RWPE2 (cell line): Measurements from ENCODE around the gene SKIC3.

Source experiments
- ATAC-seq: fragments of 200-7000 bp; cut with Tn5 transposase; 3 replicates; pipeline ENCODE4 v1.9.1; 2021; ENCODE audit warnings: low read depth
- DNase-seq: peaks from one replicate; pipeline ENCODE4 v3.0.0-alpha.2; 2020; ENCODE audit warnings: low spot score
- H3K27ac ChIP-seq: fragments of 450-650 bp; 2 replicates; pipeline ENCODE4 v1.5.1; 2017; ENCODE audit warnings: mild to moderate bottlenecking; ENCODE audit not compliant: poor library complexity, severe bottlenecking
- H3K27me3 ChIP-seq: fragments of 250-450 bp; sonication (Bioruptor Pico); 2 replicates; pipeline ENCODE4 v1.5.1; 2021; ENCODE audit warnings: mild to moderate bottlenecking, moderate library complexity; ENCODE audit not compliant: insufficient read depth, poor library complexity, severe bottlenecking
- H3K36me3 ChIP-seq: fragments of 250-450 bp; sonication (Bioruptor Pico); 2 replicates; pipeline ENCODE4 v1.5.1; 2020; ENCODE audit warnings: low read depth, mild to moderate bottlenecking, moderate library complexity
- H3K4me1 ChIP-seq: fragments of 250-450 bp; sonication (Bioruptor Pico); 2 replicates; pipeline ENCODE4 v1.5.1; 2021; ENCODE audit warnings: mild to moderate bottlenecking, moderate library complexity; ENCODE audit not compliant: insufficient read depth, poor library complexity, severe bottlenecking
- H3K4me3 ChIP-seq: fragments of 250-450 bp; sonication (Bioruptor Pico); 2 replicates; pipeline ENCODE4 v1.5.1; 2021; ENCODE audit warnings: mild to moderate bottlenecking, moderate library complexity; ENCODE audit not compliant: severe bottlenecking
- H3K9me3 ChIP-seq: fragments of 250-450 bp; sonication (Bioruptor Pico); 2 replicates; pipeline ENCODE4 v1.5.1; 2021; ENCODE audit warnings: mild to moderate bottlenecking, moderate library complexity; ENCODE audit not compliant: severe bottlenecking
- CTCF ChIP-seq: fragments of 450-650 bp; IDR thresholded peaks from one replicate; pipeline ENCODE4 v1.5.1; 2017; ENCODE audit warnings: mild to moderate bottlenecking, moderate library complexity; ENCODE audit not compliant: poor library complexity, severe bottlenecking

Gene SKIC3

DNA sequence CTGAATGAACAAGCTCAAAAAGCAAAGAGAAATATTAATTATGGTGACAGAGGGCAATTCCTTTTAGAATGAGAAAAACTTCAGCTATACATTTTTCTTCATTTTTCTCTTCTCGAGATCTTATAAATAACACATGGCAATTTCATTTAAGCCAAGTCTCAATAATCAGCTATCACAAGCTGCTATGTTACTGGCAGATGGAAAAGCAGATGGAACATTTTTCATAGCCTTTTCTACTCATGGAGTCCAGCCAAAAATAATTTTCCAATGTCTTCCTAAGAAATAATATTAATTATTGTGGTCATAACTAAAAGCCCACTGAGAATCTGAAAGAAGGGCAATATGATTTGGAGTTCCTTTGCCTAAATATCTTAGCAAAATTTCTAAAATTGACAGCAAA is 35.6 kb downstream of the SKIC3 start:
- H3K27ac ChIP-seq, result no peak overlapping the region
- no peaks in the 10 kb centered on the region for H3K9me3 ChIP-seq
- no peaks in the 10 kb centered on the region for H3K27me3 ChIP-seq
- H3K4me1 ChIP-seq, result no peaks in the 10 kb centered on the region
- no peak for DNase-seq
- no peak overlapping the region for H3K4me3 ChIP-seq
- TF ChIP-seq CTCF, result no peak
- no peak for ATAC-seq
- peaks cover 100% of the 10 kb centered on the region for H3K36me3 ChIP-seq

DNA sequence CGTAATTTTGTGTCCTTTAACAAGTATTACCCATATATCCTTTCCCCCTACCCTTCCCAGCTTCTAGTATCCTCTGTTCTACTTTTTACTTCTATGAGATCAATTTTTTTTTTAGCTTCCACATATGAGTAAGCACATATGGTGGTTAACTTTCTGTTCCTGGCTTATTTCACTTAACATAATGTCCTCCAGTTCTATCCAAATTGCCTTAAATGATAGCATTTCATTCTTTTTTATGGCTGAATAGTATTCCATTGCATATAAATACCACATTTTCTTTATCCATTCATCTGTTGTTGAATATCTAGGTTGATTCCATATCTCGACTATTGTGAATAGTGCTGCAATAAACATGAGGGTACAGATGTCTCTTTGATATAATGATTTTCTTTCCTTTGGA is 36.4 kb downstream of the SKIC3 start:
- no peak for TF ChIP-seq CTCF
- no peak overlapping the region for H3K4me3 ChIP-seq
- no peaks in the 10 kb centered on the region for H3K4me1 ChIP-seq
- no peak for ATAC-seq
- DNase-seq, result no peak
- no peaks in the 10 kb centered on the region for H3K9me3 ChIP-seq
- no peaks in the 10 kb centered on the region for H3K27me3 ChIP-seq
- H3K27ac ChIP-seq, result no peak overlapping the region
- H3K36me3 ChIP-seq, result peaks cover 100% of the 10 kb centered on the region

DNA sequence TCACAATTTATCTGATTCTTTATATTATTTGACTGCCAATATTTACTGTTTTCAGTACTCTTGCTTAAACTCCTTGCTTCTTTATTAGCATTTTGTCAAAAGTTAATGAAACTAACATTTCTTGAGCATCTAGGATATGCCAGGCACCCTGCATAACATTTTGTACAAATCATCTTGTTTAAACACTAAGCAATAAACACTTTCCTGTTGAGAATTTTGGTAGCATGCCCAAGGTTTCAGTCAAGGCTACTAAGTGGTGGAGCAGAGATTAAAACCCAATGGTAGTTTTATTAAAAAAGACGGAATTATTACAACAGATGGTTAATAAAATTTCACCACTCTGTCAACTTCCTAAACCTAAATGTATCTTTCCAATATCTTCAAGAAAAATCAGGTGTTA is 43.2 kb downstream of the SKIC3 start:
- Histone ChIP-seq H3K4me1 (no peaks in the 10 kb centered on the region), H3K27ac (no peak overlapping the region), H3K9me3 (no peaks in the 10 kb centered on the region), H3K27me3 (no peaks in the 10 kb centered on the region), H3K4me3 (no peak overlapping the region), H3K36me3 (peaks cover 95% of the 10 kb centered on the region)
- no peak for TF ChIP-seq CTCF
- ATAC-seq, result no peak
- no peak for DNase-seq

DNA sequence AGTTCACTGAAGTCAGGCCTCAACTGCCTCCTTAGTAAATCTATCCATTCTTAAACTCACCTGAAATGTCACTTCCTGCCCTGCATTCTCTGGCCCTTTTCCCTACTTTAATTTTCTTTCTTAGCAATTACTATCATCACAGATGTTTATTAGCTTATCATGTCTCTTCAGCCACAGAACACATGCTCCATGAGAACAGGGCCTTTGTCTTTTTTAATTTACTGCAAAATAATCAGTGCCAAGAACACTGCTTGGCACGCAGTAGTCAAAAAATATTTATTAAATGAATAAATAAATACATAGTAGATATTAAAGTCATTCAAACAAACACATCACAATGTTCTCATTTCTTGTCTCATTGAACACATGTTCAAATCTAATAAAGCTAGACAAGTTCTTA is 46.2 kb downstream of the SKIC3 start:
- Histone ChIP-seq H3K4me1 (no peaks in the 10 kb centered on the region), H3K4me3 (no peak overlapping the region), H3K36me3 (peaks cover 89% of the 10 kb centered on the region), H3K9me3 (no peaks in the 10 kb centered on the region), H3K27me3 (no peaks in the 10 kb centered on the region), H3K27ac (no peak overlapping the region)
- DNase-seq, result no peak
- TF ChIP-seq CTCF, result no peak
- no peak for ATAC-seq
